Keratinocyte (primary cell): ENCODE measurements around the gene PRAMEF11. TPM values are rescaled to one million over a fixed set of nuclear protein-coding genes. Genes with fewer than 3 reads are reported as not detected.
A peak's percentile ranks its signal among the peaks of the same experiment; 100 is the strongest.

ENCODE experiments used
- DNase-seq: peaks from one replicate; pipeline ENCODE4 v3.0.0-alpha.2; 2011; ENCODE audit warnings: low read depth, missing footprints, low spot score
- FAIRE-seq: peaks from 2 replicates; lab custom pipeline; 2011; peaks lifted over from hg19 to GRCh38; lab: Jason Lieb, UNC
- H2AFZ ChIP-seq: 2 replicates; pipeline ENCODE4 v1.6.0; 2012; ENCODE audit warnings: low read length, control low read depth, inconsistent platforms; ENCODE audit not compliant: control insufficient read depth
- H3K27ac ChIP-seq: 2 replicates; pipeline ENCODE4 v1.5.1; 2011; ENCODE audit warnings: low read length; ENCODE audit not compliant: control insufficient read depth, insufficient read depth
- H3K27me3 ChIP-seq: 3 replicates; pipeline ENCODE4 v1.6.0; 2011; ENCODE audit warnings: low read length; ENCODE audit not compliant: control insufficient read depth, insufficient read depth; ENCODE audit errors: extremely low read depth
- H3K36me3 ChIP-seq, 2 experiments: 2 replicates in 1 of 2; 3 replicates in 1 of 2; pipeline ENCODE4 v1.5.1; 2011; ENCODE audit warnings: low read length in 2 of 2, mild to moderate bottlenecking in 1 of 2; ENCODE audit not compliant: control insufficient read depth in 2 of 2, insufficient read depth in 2 of 2; ENCODE audit errors: extremely low read depth in 1 of 2
- H3K4me1 ChIP-seq: 3 replicates; pipeline ENCODE4 v1.5.1; 2011; ENCODE audit warnings: low read length; ENCODE audit not compliant: control insufficient read depth, insufficient read depth; ENCODE audit errors: extremely low read depth
- H3K4me2 ChIP-seq: 3 replicates; pipeline ENCODE4 v1.6.0; 2011; ENCODE audit warnings: low read depth, low read length; ENCODE audit not compliant: control insufficient read depth, insufficient read depth; ENCODE audit errors: extremely low read depth
- H3K4me3 ChIP-seq, 3 experiments: fragments of 200-600 bp in 1 of 3; sonication (generic) in 1 of 3; 2 replicates in 2 of 3; 3 replicates in 1 of 3; pipeline ENCODE4 v1.5.1; 2011 to 2016; ENCODE audit warnings: low read length in 3 of 3, mild to moderate bottlenecking in 3 of 3, control low read depth in 2 of 3, inconsistent platforms in 1 of 3, low read depth in 1 of 3, mixed read lengths in 1 of 3, mixed run types in 1 of 3, moderate library complexity in 1 of 3; ENCODE audit not compliant: control insufficient read depth in 2 of 3, insufficient read depth in 2 of 3; ENCODE audit errors: extremely low read depth in 1 of 3
- H3K79me2 ChIP-seq: 2 replicates; pipeline ENCODE4 v1.6.0; 2012; ENCODE audit warnings: low read length; ENCODE audit not compliant: control insufficient read depth, insufficient read depth
- H3K9ac ChIP-seq: 3 replicates; pipeline ENCODE4 v1.6.0; 2011; ENCODE audit warnings: low read length; ENCODE audit not compliant: control insufficient read depth, insufficient read depth; ENCODE audit errors: extremely low read depth
- H3K9me1 ChIP-seq: 3 replicates; pipeline ENCODE4 v1.6.0; 2011; ENCODE audit warnings: low read length; ENCODE audit not compliant: control insufficient read depth, insufficient read depth; ENCODE audit errors: extremely low read depth
- H3K9me3 ChIP-seq: 2 replicates; pipeline ENCODE4 v1.5.1; 2012; ENCODE audit warnings: low read depth, low read length; ENCODE audit not compliant: control insufficient read depth
- H4K20me1 ChIP-seq: 3 replicates; pipeline ENCODE4 v1.6.0; 2011; ENCODE audit warnings: low read length; ENCODE audit not compliant: control insufficient read depth, insufficient read depth; ENCODE audit errors: extremely low read depth
- CTCF ChIP-seq, 3 experiments: IDR thresholded peaks in 1 of 3; conservative IDR thresholded peaks in 1 of 3; optimal IDR thresholded peaks in 1 of 3; 2 replicates in 2 of 3; 3 replicates in 1 of 3; pipeline versions ENCODE3 to v1.5.1; 2011; ENCODE audit warnings: low read length in 3 of 3, mild to moderate bottlenecking in 3 of 3, moderate library complexity in 2 of 3, control low read depth in 1 of 3, inconsistent platforms in 1 of 3; ENCODE audit not compliant: insufficient read depth in 2 of 3; ENCODE audit errors: extremely low read depth in 1 of 3
- EZH2 ChIP-seq: IDR thresholded peaks from one replicate; pipeline ENCODE4 v1.6.1; 2012; ENCODE audit warnings: inconsistent platforms, mild to moderate bottlenecking, low read length, moderate library complexity
- dilution Hi-C: fragments of 300-500 bp; cut with MboI; formaldehyde crosslinking; loops from one replicate; pipeline ENCODE4 v1.7.0; 2020; ENCODE audit warnings: low sequenced_read_pairs; ENCODE audit not compliant: extremely low pct_ligation_motif_present
- polyA plus RNA-seq, 5 experiments: library from polyadenylated mRNA; depleted of rRNA in 3 of 5; stranded (reverse) in 3 of 5; stranded (forward) in 1 of 5; unstranded in 1 of 5; fragments of >200 nt; gene quantifications; 1 replicate in 1 of 5; 2 replicates in 3 of 5; 3 replicates in 1 of 5; pipeline versions ENCODE4 v1.2.1 to v1.2.3, GENCODE V29; 2011 to 2012; ENCODE audit warnings: missing spikeins in 2 of 5, low read depth in 1 of 5, low replicate concordance in 1 of 5

Gene PRAMEF11
- polyA plus RNA-seq, 1 donor (not counting 4 experiments of a cell fraction or from before 2014, with no cell fraction given): not detected

GRCh38 chr1:12809933-12810332 lies 21.3 kb downstream of the PRAMEF11 start:
- Histone ChIP-seq H3K9me1 (no peaks in the 10 kb centered on the region), H3K4me2 (peak overlapping the region; percentile 85), H3K36me3 (no peaks in the 10 kb centered on the region), H3K9ac (no peak overlapping the region), H3K4me1 (peaks cover 25% of the 10 kb centered on the region), H3K79me2 (no peaks in the 10 kb centered on the region), H3K27me3 (no peaks in the 10 kb centered on the region), H2AFZ (no peak overlapping the region), H3K9me3 (no peaks in the 10 kb centered on the region), H3K4me3 (no peak overlapping the region), H4K20me1 (no peaks in the 10 kb centered on the region), H3K27ac (no peak overlapping the region)
- FAIRE-seq (no peak), DNase-seq (no peak)
- dilution Hi-C loops: no loop called here
- TF ChIP-seq EZH2: no peak
- TF ChIP-seq CTCF (optimal IDR thresholded peaks at IDR 0.05 in 1 of 3, IDR thresholded peaks at IDR 0.05 in 1 of 3, conservative IDR thresholded peaks at IDR 0.05 in 1 of 3; ENCODE audit: extremely low read depth in 1 of 3, insufficient read depth in 2 of 3, low read length in 3 of 3): no peak

- dilution Hi-C loops: no loop called here
- H3K9ac ChIP-seq: no peak overlapping the region
- H3K27ac ChIP-seq: no peak overlapping the region
- no peaks in the 10 kb centered on the region for H3K27me3 ChIP-seq
- H3K9me1 ChIP-seq: no peaks in the 10 kb centered on the region
- H2AFZ ChIP-seq: no peak overlapping the region
- no peaks in the 10 kb centered on the region for H4K20me1 ChIP-seq
- peaks cover 5% of the 10 kb centered on the region for H3K4me1 ChIP-seq
- no peaks in the 10 kb centered on the region for H3K79me2 ChIP-seq
- no peaks in the 10 kb centered on the region for H3K9me3 ChIP-seq
- H3K4me3 ChIP-seq: no peak overlapping the region
- no peaks in the 10 kb centered on the region for H3K36me3 ChIP-seq
- no peak for DNase-seq
- TF ChIP-seq EZH2 (no peak), CTCF (optimal IDR thresholded peaks at IDR 0.05 in 1 of 3, IDR thresholded peaks at IDR 0.05 in 1 of 3, conservative IDR thresholded peaks at IDR 0.05 in 1 of 3; ENCODE audit: extremely low read depth in 1 of 3, insufficient read depth in 2 of 3, low read length in 3 of 3) (no peak)
- H3K4me2 ChIP-seq: no peak overlapping the region
- no peak for FAIRE-seq
Observed at GRCh38 chr1:12799730-12800129, 31.5 kb downstream of the PRAMEF11 start.
